GM12872 (cell line): ENCODE measurements around the gene CA5A.

ENCODE experiments used
- CTCF ChIP-seq: IDR thresholded peaks from 3 replicates; pipeline ENCODE4 v1.5.1; 2011; ENCODE audit warnings: low read depth, mild to moderate bottlenecking, low read length, moderate library complexity; ENCODE audit not compliant: insufficient read depth

Gene CA5A

GRCh38 chr16:87964049-87964659 is 27.8 kb upstream of the CA5A start:
- TF ChIP-seq CTCF, result no peak

GRCh38 chr16:87963400-87963799 is 27.1 kb upstream of the CA5A start:
- no peak for TF ChIP-seq CTCF

- TF ChIP-seq CTCF, result no peak
Observed at GRCh38 chr16:87961623-87962022, 25.3 kb upstream of the CA5A start.

GRCh38 chr16:87960852-87961251 is 24.5 kb upstream of the CA5A start:
- TF ChIP-seq CTCF, result no peak

GRCh38 chr16:87960296-87960695 is 24.0 kb upstream of the CA5A start:
- no peak for TF ChIP-seq CTCF

GRCh38 chr16:87959391-87959990 is 23.2 kb upstream of the CA5A start:
- TF ChIP-seq CTCF, result no peak

- TF ChIP-seq CTCF, result no peak
Observed at GRCh38 chr16:87958632-87959031, 22.3 kb upstream of the CA5A start.
